PC-9 (cell line): ENCODE measurements around the gene CPE.

Source experiments
- CTCF ChIP-seq: fragments of 200-600 bp; sonication (generic); conservative IDR thresholded peaks from 2 replicates; pipeline ENCODE4 v1.6.1; 2017; ENCODE audit warnings: mixed run types, antibody characterized with exemption, mild to moderate bottlenecking, moderate library complexity
- EZH2 ChIP-seq: fragments of 200-600 bp; sonication (generic); IDR thresholded peaks from 2 replicates; pipeline ENCODE4 v1.8.0; 2017; ENCODE audit warnings: antibody characterized with exemption, low read depth

GRCh38 chr4:165332502-165332901 lies 46.3 kb upstream of the CPE start:
- no peak for TF ChIP-seq CTCF
- no peak for TF ChIP-seq EZH2
